Caco-2 (cell line): Measurements from ENCODE around the gene RUNX2. TPM values are rescaled to one million over a fixed set of nuclear protein-coding genes. Genes with fewer than 3 reads are reported as not detected.

ENCODE experiments used
- BruUV-seq: library from RNA; stranded (reverse); fragments of 400-500 nt; replicated peaks from 2 replicates; lab custom pipeline; 2021; lab: Mats Ljungman, UMichigan
- CTCF ChIA-PET: fragments of 300-600 bp; sonication (Branson Sonifier 250); formaldehyde crosslinking; loops from one replicate; lab custom pipeline; 2022; ENCODE audit warnings: antibody characterized with exemption; lab: Charles Lee
- POLR2A ChIA-PET: fragments of 300-600 bp; sonication (Branson Sonifier 250); formaldehyde crosslinking; loops from one replicate; lab custom pipeline; 2022; ENCODE audit warnings: antibody characterized with exemption; lab: Charles Lee
- DNase-seq, 2 experiments: peaks; one replicate each; pipeline versions ENCODE4 v3.0.0 to v3.0.0-alpha.2; 2020 to 2022
- H3K27me3 ChIP-seq: replicated peaks from 2 replicates; pipeline ENCODE4 v1.6.0; 2011; ENCODE audit warnings: low read length; ENCODE audit not compliant: control insufficient read depth, insufficient read depth
- H3K36me3 ChIP-seq: 2 replicates; pipeline ENCODE4 v1.5.1; 2011; ENCODE audit warnings: low read length; ENCODE audit not compliant: control insufficient read depth, insufficient read depth
- H3K4me1 ChIP-seq: fragments of 250-450 bp; sonication (Bioruptor Pico); 2 replicates; pipeline ENCODE4 v1.5.1; 2020; ENCODE audit warnings: mild to moderate bottlenecking
- H3K4me3 ChIP-seq: 2 replicates; pipeline ENCODE4 v1.5.1; 2011; ENCODE audit warnings: low read depth, mild to moderate bottlenecking, control low read depth, low read length
- H3K9me3 ChIP-seq: fragments of 250-450 bp; sonication (Bioruptor Pico); 2 replicates; pipeline ENCODE4 v1.5.1; 2020; ENCODE audit warnings: mild to moderate bottlenecking, moderate library complexity
- H3K27ac Mint-ChIP-seq: one replicate; pipeline ENCODE4 v1.8.0; 2022; ENCODE audit warnings: mixed read lengths; ENCODE audit not compliant: unreplicated experiment
- H3K27me3 Mint-ChIP-seq: one replicate; pipeline ENCODE4 v1.8.0; 2022; ENCODE audit warnings: mixed read lengths; ENCODE audit not compliant: insufficient read depth, unreplicated experiment
- H3K36me3 Mint-ChIP-seq: one replicate; pipeline ENCODE4 v1.8.0; 2022; ENCODE audit warnings: mild to moderate bottlenecking, mixed read lengths; ENCODE audit not compliant: insufficient read depth, unreplicated experiment
- H3K4me1 Mint-ChIP-seq: one replicate; pipeline ENCODE4 v1.8.0; 2022; ENCODE audit warnings: low read depth, mixed read lengths; ENCODE audit not compliant: unreplicated experiment
- H3K4me3 Mint-ChIP-seq: one replicate; pipeline ENCODE4 v1.8.0; 2022; ENCODE audit warnings: mild to moderate bottlenecking, moderate library complexity, mixed read lengths; ENCODE audit not compliant: unreplicated experiment
- H3K9me3 Mint-ChIP-seq: one replicate; pipeline ENCODE4 v1.8.0; 2022; ENCODE audit warnings: mixed read lengths; ENCODE audit not compliant: unreplicated experiment
- intact Hi-C: fragments of 100-400 bp; cut with micrococcal nuclease; formaldehyde crosslinking; loops from one replicate; pipeline ENCODE4 v1.10.0; 2022; ENCODE audit not compliant: unreplicated experiment
- total RNA-seq: library from RNA; stranded (reverse); gene quantifications from 2 replicates; pipeline ENCODE4 v1.2.3, GENCODE V29; 2022
- TF ChIP-seq, protein P1 (sequence below), 2 experiments: fragments of 200-600 bp in 1 of 2; IDR thresholded peaks; 1 replicate in 1 of 2; 2 replicates in 1 of 2; pipeline versions ENCODE4 v1.5.1 to v1.8.0; 2011 to 2022; ENCODE audit warnings: antibody characterized with exemption in 1 of 2, control low read depth in 1 of 2, inconsistent platforms in 1 of 2, low read depth in 1 of 2, low read length in 1 of 2, mild to moderate bottlenecking in 1 of 2, moderate library complexity in 1 of 2; ENCODE audit not compliant: insufficient read depth in 1 of 2, severe bottlenecking in 1 of 2, unreplicated experiment in 1 of 2

RUNX2 gene
- total RNA-seq, 1 experiment from 2014 or later = not detected

DNA sequence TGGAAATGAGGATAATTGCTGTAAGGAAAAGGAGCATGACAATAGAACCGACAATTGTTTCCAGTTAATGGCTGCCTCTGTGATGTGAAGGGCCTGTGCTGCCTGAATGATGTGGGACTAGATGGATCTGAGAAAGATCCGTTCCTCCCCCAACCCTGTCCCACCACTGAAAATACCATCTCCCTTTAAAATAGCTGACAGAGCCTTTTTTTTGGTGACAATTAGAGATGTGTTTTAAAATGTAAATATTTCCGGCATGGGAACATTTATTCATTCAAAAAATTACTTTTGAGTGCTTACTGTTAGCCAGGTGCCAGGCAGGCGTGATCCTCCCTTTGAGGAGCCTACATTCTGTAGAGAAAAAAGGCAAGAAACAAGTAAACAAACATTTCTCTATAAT, 122.0 kb downstream of the RUNX2 start:
- BruUV-seq = no TSS peak
- no peaks in the 10 kb centered on the region for H3K4me1 Mint-ChIP-seq

DNA sequence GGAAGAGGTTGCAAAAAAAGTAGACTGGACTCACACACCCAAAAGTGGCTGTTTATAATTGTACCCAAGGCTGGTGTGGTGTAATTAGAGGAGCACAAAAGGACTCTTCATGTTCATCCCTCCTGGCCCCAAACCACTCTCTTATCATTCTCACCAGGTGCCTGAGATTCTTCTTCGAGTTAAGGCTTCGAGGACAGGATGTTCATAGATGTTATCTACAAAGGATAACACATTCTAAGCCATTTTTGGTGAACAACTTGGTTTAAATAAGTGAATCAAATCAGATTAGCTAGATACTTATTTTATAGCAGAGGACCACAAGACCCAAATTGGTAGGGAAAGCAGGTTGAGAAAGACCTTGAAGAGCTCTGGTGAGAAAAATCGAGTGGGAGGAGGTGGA, 122.7 kb downstream of the RUNX2 start:
- intact Hi-C loops = no loop called here
- Mint-ChIP-seq H3K27me3 (peaks cover 16% of the 10 kb centered on the region), H3K27ac (no peak overlapping the region), H3K36me3 (no peaks in the 10 kb centered on the region), H3K4me1 (no peaks in the 10 kb centered on the region), H3K4me3 (no peak overlapping the region), H3K9me3 (no peaks in the 10 kb centered on the region)
- H3K4me3 ChIP-seq = no peak overlapping the region
- TF ChIP-seq, protein P1, sequence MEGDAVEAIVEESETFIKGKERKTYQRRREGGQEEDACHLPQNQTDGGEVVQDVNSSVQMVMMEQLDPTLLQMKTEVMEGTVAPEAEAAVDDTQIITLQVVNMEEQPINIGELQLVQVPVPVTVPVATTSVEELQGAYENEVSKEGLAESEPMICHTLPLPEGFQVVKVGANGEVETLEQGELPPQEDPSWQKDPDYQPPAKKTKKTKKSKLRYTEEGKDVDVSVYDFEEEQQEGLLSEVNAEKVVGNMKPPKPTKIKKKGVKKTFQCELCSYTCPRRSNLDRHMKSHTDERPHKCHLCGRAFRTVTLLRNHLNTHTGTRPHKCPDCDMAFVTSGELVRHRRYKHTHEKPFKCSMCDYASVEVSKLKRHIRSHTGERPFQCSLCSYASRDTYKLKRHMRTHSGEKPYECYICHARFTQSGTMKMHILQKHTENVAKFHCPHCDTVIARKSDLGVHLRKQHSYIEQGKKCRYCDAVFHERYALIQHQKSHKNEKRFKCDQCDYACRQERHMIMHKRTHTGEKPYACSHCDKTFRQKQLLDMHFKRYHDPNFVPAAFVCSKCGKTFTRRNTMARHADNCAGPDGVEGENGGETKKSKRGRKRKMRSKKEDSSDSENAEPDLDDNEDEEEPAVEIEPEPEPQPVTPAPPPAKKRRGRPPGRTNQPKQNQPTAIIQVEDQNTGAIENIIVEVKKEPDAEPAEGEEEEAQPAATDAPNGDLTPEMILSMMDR (IDR thresholded peaks at IDR 0.05; ENCODE audit: insufficient read depth in 1 of 2, low read depth in 1 of 2, low read length in 1 of 2, severe bottlenecking in 1 of 2, unreplicated experiment in 1 of 2) = no peak
- no peaks in the 10 kb centered on the region for H3K27me3 ChIP-seq
- no peaks in the 10 kb centered on the region for H3K36me3 ChIP-seq
- H3K9me3 ChIP-seq = no peaks in the 10 kb centered on the region
- no peak for DNase-seq
- ChIA-PET CTCF (no interaction called here), POLR2A (no interaction called here)
- H3K4me1 ChIP-seq = peaks cover 4% of the 10 kb centered on the region; the same call in 1 of the 2 replicates
- BruUV-seq = no TSS peak

More for the DNA sequence above, 122.0 kb downstream of the RUNX2 start:
- no peaks in the 10 kb centered on the region for H3K36me3 Mint-ChIP-seq
- Histone ChIP-seq H3K9me3 (no peaks in the 10 kb centered on the region), H3K4me3 (no peak overlapping the region), H3K36me3 (no peaks in the 10 kb centered on the region), H3K27me3 (no peaks in the 10 kb centered on the region), H3K4me1 (peaks cover 9% of the 10 kb centered on the region; the same call in 1 of the 2 replicates)
- H3K27ac Mint-ChIP-seq = no peak overlapping the region
- ChIA-PET POLR2A (no interaction called here), CTCF (no interaction called here)
- H3K27me3 Mint-ChIP-seq = peaks cover 16% of the 10 kb centered on the region
- TF ChIP-seq, protein P1 (IDR thresholded peaks at IDR 0.05; ENCODE audit: insufficient read depth in 1 of 2, low read depth in 1 of 2, low read length in 1 of 2, severe bottlenecking in 1 of 2, unreplicated experiment in 1 of 2) = no peak
- H3K9me3 Mint-ChIP-seq = no peaks in the 10 kb centered on the region
- DNase-seq = no peak
- intact Hi-C loops = no loop called here
- no peak overlapping the region for H3K4me3 Mint-ChIP-seq

DNA sequence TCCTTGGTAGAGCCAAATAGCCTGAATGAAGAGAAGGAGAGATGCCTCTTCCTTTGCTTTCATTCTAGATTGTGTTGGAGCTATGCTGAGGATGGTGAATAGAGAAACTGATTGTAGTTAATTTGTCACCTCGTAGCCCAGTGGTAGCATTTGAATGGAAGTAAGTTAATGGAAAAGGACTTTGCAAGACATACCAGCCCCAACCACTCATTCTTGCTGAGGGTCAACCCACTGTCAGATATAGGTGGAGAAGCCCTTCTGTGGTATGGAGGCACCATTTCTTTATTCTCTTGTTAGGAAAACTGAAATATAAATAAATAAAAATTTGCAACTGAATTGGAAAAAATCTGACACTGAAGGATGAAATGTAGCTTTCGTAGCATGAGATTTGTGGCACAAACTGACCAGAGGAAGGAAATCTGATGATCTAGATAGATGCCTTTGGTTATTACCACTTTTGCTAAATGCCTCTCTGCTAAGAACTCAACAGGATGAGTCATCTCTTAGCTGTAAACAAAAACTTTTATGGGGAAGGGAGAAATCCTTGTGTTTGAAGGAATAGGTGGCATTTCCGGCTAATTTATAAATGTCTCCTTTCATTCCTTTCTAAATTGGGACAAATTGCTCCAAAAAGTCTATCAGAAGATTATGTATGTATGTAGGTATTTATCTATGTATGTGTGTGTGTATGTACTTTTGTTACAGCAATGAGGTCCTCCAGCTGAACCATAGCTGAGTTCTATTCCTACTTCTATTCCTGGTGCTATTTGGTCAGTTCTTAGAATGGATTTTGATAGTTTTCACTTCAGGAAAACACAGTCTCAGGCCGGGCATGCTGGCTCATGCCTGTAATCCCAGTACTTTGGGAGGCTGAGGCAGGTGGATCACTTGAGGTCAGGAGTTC, 126.1 kb downstream of the RUNX2 start:
- peaks cover 21% of the 10 kb centered on the region for H3K27me3 Mint-ChIP-seq
- no peak for DNase-seq
- no peak overlapping the region for H3K4me3 ChIP-seq
- TF ChIP-seq, protein P1 (IDR thresholded peaks at IDR 0.05; ENCODE audit: insufficient read depth in 1 of 2, low read depth in 1 of 2, low read length in 1 of 2, severe bottlenecking in 1 of 2, unreplicated experiment in 1 of 2) = no peak
- H3K4me1 ChIP-seq = no peaks in the 10 kb centered on the region
- intact Hi-C loops = no loop called here
- ChIA-PET CTCF (no interaction called here), POLR2A (no interaction called here)
- H3K9me3 Mint-ChIP-seq = no peaks in the 10 kb centered on the region
- BruUV-seq = no TSS peak
- H3K9me3 ChIP-seq = no peaks in the 10 kb centered on the region
- H3K36me3 ChIP-seq = no peaks in the 10 kb centered on the region
- H3K4me3 Mint-ChIP-seq = no peak overlapping the region
- H3K27ac Mint-ChIP-seq = no peak overlapping the region
- no peaks in the 10 kb centered on the region for H3K4me1 Mint-ChIP-seq
- H3K36me3 Mint-ChIP-seq = no peaks in the 10 kb centered on the region
- no peaks in the 10 kb centered on the region for H3K27me3 ChIP-seq
